ENCODE results near the gene TRERF1. TPM values are rescaled to one million over a fixed set of nuclear protein-coding genes. Genes with fewer than 3 reads are reported as not detected.

TRERF1 gene
- polyA plus RNA-seq, 1 donor (not counting 4 experiments of a cell fraction or from before 2014, with no cell fraction given) = 4.8 TPM

GRCh38 chr6:42411406-42411805 lies 40.3 kb downstream of the TRERF1 start:
- peak; percentile 71 for FAIRE-seq
- H4K20me1 ChIP-seq (ENCODE audit: control insufficient read depth, extremely low read depth, insufficient read depth, low read length) = no peaks in the 10 kb centered on the region
- TF ChIP-seq CTCF (optimal IDR thresholded peaks at IDR 0.05 in 1 of 3, IDR thresholded peaks at IDR 0.05 in 1 of 3, conservative IDR thresholded peaks at IDR 0.05 in 1 of 3; ENCODE audit: extremely low read depth in 1 of 3, insufficient read depth in 2 of 3, low read length in 3 of 3) (no peak), EZH2 (IDR thresholded peaks at IDR 0.05; ENCODE audit: low read length) (no peak)
- peak overlapping the region; percentile 10 for H3K9ac ChIP-seq (ENCODE audit: control insufficient read depth, extremely low read depth, insufficient read depth, low read length)
- H3K36me3 ChIP-seq (ENCODE audit: control insufficient read depth in 2 of 2, extremely low read depth in 1 of 2, insufficient read depth in 2 of 2, low read length in 2 of 2) = no peaks in the 10 kb centered on the region
- H3K9me1 ChIP-seq (ENCODE audit: control insufficient read depth, extremely low read depth, insufficient read depth, low read length) = no peaks in the 10 kb centered on the region
- no peak for DNase-seq (ENCODE audit: low read depth, low spot score)
- no peak overlapping the region for H3K4me2 ChIP-seq (ENCODE audit: control insufficient read depth, extremely low read depth, insufficient read depth, low read depth, low read length)
- dilution Hi-C loops (cut with MboI; ENCODE audit: extremely low pct_ligation_motif_present, low sequenced_read_pairs) = no loop called here
- no peaks in the 10 kb centered on the region for H3K27me3 ChIP-seq (ENCODE audit: control insufficient read depth, extremely low read depth, insufficient read depth, low read length)
- peaks cover 16% of the 10 kb centered on the region for H3K79me2 ChIP-seq (ENCODE audit: control insufficient read depth, insufficient read depth, low read length)
- H3K27ac ChIP-seq (ENCODE audit: control insufficient read depth, insufficient read depth, low read length) = no peak overlapping the region
- peak overlapping the region; percentile 24 for H2AFZ ChIP-seq (ENCODE audit: control insufficient read depth, low read length)
- no peak overlapping the region for H3K4me3 ChIP-seq (ENCODE audit: control insufficient read depth in 2 of 3, extremely low read depth in 1 of 3, insufficient read depth in 2 of 3, low read depth in 1 of 3, low read length in 3 of 3)
- H3K4me1 ChIP-seq (ENCODE audit: control insufficient read depth, extremely low read depth, insufficient read depth, low read length) = peaks cover 17% of the 10 kb centered on the region
- no peaks in the 10 kb centered on the region for H3K9me3 ChIP-seq (ENCODE audit: control insufficient read depth, low read depth, low read length)

GRCh38 chr6:42410861-42411260 lies 40.9 kb downstream of the TRERF1 start:
- peaks cover 2% of the 10 kb centered on the region for H3K9me1 ChIP-seq (ENCODE audit: control insufficient read depth, extremely low read depth, insufficient read depth, low read length)
- no peaks in the 10 kb centered on the region for H3K27me3 ChIP-seq (ENCODE audit: control insufficient read depth, extremely low read depth, insufficient read depth, low read length)
- DNase-seq (ENCODE audit: low read depth, low spot score) (no peak), FAIRE-seq (no peak)
- peaks cover 21% of the 10 kb centered on the region for H3K79me2 ChIP-seq (ENCODE audit: control insufficient read depth, insufficient read depth, low read length)
- no peak overlapping the region for H3K4me2 ChIP-seq (ENCODE audit: control insufficient read depth, extremely low read depth, insufficient read depth, low read depth, low read length)
- H3K9me3 ChIP-seq (ENCODE audit: control insufficient read depth, low read depth, low read length) = no peaks in the 10 kb centered on the region
- no peak overlapping the region for H2AFZ ChIP-seq (ENCODE audit: control insufficient read depth, low read length)
- H3K36me3 ChIP-seq (ENCODE audit: control insufficient read depth in 2 of 2, extremely low read depth in 1 of 2, insufficient read depth in 2 of 2, low read length in 2 of 2) = no peaks in the 10 kb centered on the region
- no peak overlapping the region for H3K9ac ChIP-seq (ENCODE audit: control insufficient read depth, extremely low read depth, insufficient read depth, low read length)
- no peak for TF ChIP-seq EZH2 (IDR thresholded peaks at IDR 0.05; ENCODE audit: low read length)
- no peak for TF ChIP-seq CTCF (optimal IDR thresholded peaks at IDR 0.05 in 1 of 3, IDR thresholded peaks at IDR 0.05 in 1 of 3, conservative IDR thresholded peaks at IDR 0.05 in 1 of 3; ENCODE audit: extremely low read depth in 1 of 3, insufficient read depth in 2 of 3, low read length in 3 of 3)
- H3K4me3 ChIP-seq (ENCODE audit: control insufficient read depth in 2 of 3, extremely low read depth in 1 of 3, insufficient read depth in 2 of 3, low read depth in 1 of 3, low read length in 3 of 3) = no peak overlapping the region
- dilution Hi-C loops (cut with MboI; ENCODE audit: extremely low pct_ligation_motif_present, low sequenced_read_pairs) = no loop called here
- H3K27ac ChIP-seq (ENCODE audit: control insufficient read depth, insufficient read depth, low read length) = no peak overlapping the region
- H3K4me1 ChIP-seq (ENCODE audit: control insufficient read depth, extremely low read depth, insufficient read depth, low read length) = peaks cover 23% of the 10 kb centered on the region
- H4K20me1 ChIP-seq (ENCODE audit: control insufficient read depth, extremely low read depth, insufficient read depth, low read length) = no peaks in the 10 kb centered on the region

All from keratinocyte (primary cell).